K562 (cell line): ENCODE results near the gene NECAB3. TPM values are rescaled to one million over a fixed set of nuclear protein-coding genes. Genes with fewer than 3 reads are reported as not detected.

Source experiments
- BDP1 ChIP-seq: IDR thresholded peaks from 3 replicates; pipeline ENCODE4 v1.6.1; 2011; ENCODE audit not compliant: insufficient read length, insufficient read depth
- CAMTA2 ChIP-seq: fragments of 250-450 bp; sonication (Bioruptor Pico); conservative IDR thresholded peaks from 2 replicates; pipeline ENCODE4 v1.5.1; 2022
- ETV6 ChIP-seq, 3 experiments: fragments of 150-350 bp in 1 of 3; sonication (generic) in 1 of 3; formaldehyde crosslinking in 1 of 3; IDR thresholded peaks; 2 replicates each; pipeline versions ENCODE4 v1.6.1 to v1.8.0; 2014 to 2022; ENCODE audit warnings: borderline replicate concordance in 2 of 3, low read depth in 2 of 3, antibody characterized with exemption in 1 of 3, low read length in 1 of 3, mild to moderate bottlenecking in 1 of 3, missing genetic modification reagents in 1 of 3
- GABPA ChIP-seq: fragments of 200-800 bp; sonication (Bioruptor generic); conservative IDR thresholded peaks from 2 replicates; pipeline ENCODE4 v1.6.1; 2016; ENCODE audit warnings: low read depth, missing genetic modification characterization, missing compliant biosample characterization
- HIVEP1 ChIP-seq: fragments of 250-450 bp; sonication (Bioruptor Pico); IDR thresholded peaks from 2 replicates; pipeline ENCODE4 v1.4.0; 2020; ENCODE audit warnings: mild to moderate bottlenecking
- IRF9 ChIP-seq: fragments of 450-650 bp; IDR thresholded peaks from 2 replicates; pipeline ENCODE4 v1.6.1; 2016; ENCODE audit warnings: missing biosample characterization, missing genetic modification characterization
- JUNB ChIP-seq: fragments of 450-650 bp; formaldehyde crosslinking; conservative IDR thresholded peaks from 2 replicates; pipeline ENCODE4 v1.4.0; 2020; ENCODE audit warnings: mild to moderate bottlenecking
- LEF1 ChIP-seq: fragments of 450-650 bp; IDR thresholded peaks from 2 replicates; pipeline ENCODE4 v1.6.1; 2016; ENCODE audit warnings: mild to moderate bottlenecking
- MYNN ChIP-seq, 2 experiments: sonication (generic); formaldehyde crosslinking in 1 of 2; IDR thresholded peaks; 2 replicates each; pipeline versions ENCODE4 v1.5.0 to v1.6.1; 2016 to 2020; ENCODE audit warnings: antibody characterized with exemption in 1 of 2, missing genetic modification reagents in 1 of 2
- NCOA2 ChIP-seq, 2 experiments: fragments of 450-650 bp; IDR thresholded peaks; 2 replicates each; pipeline ENCODE4 v1.6.1; 2018; ENCODE audit warnings: mild to moderate bottlenecking in 2 of 2, moderate library complexity in 1 of 2; ENCODE audit not compliant: partially characterized antibody in 2 of 2
- NCOR1 ChIP-seq: fragments of 450-650 bp; IDR thresholded peaks from 2 replicates; pipeline ENCODE4 v1.6.1; 2016; ENCODE audit warnings: mild to moderate bottlenecking, moderate library complexity
- NFXL1 ChIP-seq: fragments of 450-650 bp; formaldehyde crosslinking; IDR thresholded peaks from 2 replicates; pipeline ENCODE4 v1.4.0; 2021; ENCODE audit warnings: mild to moderate bottlenecking
- PRMT5 ChIP-seq: sonication (generic); formaldehyde crosslinking; IDR thresholded peaks from 2 replicates; pipeline ENCODE4 v1.5.0; 2020; ENCODE audit warnings: missing genetic modification reagents
- RBM25 ChIP-seq: fragments of 200-400 bp; formaldehyde crosslinking; IDR thresholded peaks from 2 replicates; pipeline ENCODE4 v1.6.1; 2018; ENCODE audit warnings: low read length, low read depth, moderate library complexity; ENCODE audit not compliant: severe bottlenecking
- RCOR1 ChIP-seq, 2 experiments: IDR thresholded peaks; 2 replicates each; pipeline ENCODE4 v1.6.1; 2012; ENCODE audit warnings: low read depth in 2 of 2, low read length in 2 of 2, borderline replicate concordance in 1 of 2, improper control_type of control experiment in 1 of 2
- RFX5 ChIP-seq: IDR thresholded peaks from 2 replicates; pipeline ENCODE4 v1.6.1; 2011; ENCODE audit warnings: low read depth, mild to moderate bottlenecking, improper control_type of control experiment, low read length
- TCFL5 ChIP-seq: fragments of 250-450 bp; sonication (Bioruptor Pico); conservative IDR thresholded peaks from 2 replicates; pipeline ENCODE4 v1.6.1; 2021; ENCODE audit warnings: mild to moderate bottlenecking, moderate library complexity, matching md5 sums
- TEAD4 ChIP-seq, 2 experiments: sonication (generic) in 1 of 2; formaldehyde crosslinking in 1 of 2; IDR thresholded peaks; 2 replicates each; pipeline versions ENCODE4 v1.6.1 to v1.8.0; 2012 to 2022; ENCODE audit warnings: borderline replicate concordance in 1 of 2, inconsistent platforms in 1 of 2, low read length in 1 of 2, mild to moderate bottlenecking in 1 of 2, missing genetic modification reagents in 1 of 2
- THRAP3 ChIP-seq: fragments of 450-650 bp; IDR thresholded peaks from 2 replicates; pipeline ENCODE4 v1.6.1; 2016; ENCODE audit warnings: mild to moderate bottlenecking, inconsistent platforms, borderline replicate concordance
- ZFPM2 ChIP-seq: fragments of 250-450 bp; sonication (Bioruptor Pico); IDR thresholded peaks from 2 replicates; pipeline ENCODE4 v1.5.1; 2022; ENCODE audit warnings: mild to moderate bottlenecking
- ZNF134 ChIP-seq: fragments of 250-450 bp; sonication (Bioruptor Pico); conservative IDR thresholded peaks from 2 replicates; pipeline ENCODE4 v1.4.0; 2020
- ZNF232 ChIP-seq: sonication (generic); formaldehyde crosslinking; IDR thresholded peaks from 2 replicates; pipeline ENCODE4 v1.8.0; 2022; ENCODE audit warnings: mild to moderate bottlenecking, missing genetic modification reagents
- ZNF274 ChIP-seq: IDR thresholded peaks from 2 replicates; pipeline ENCODE4 v1.6.1; 2011; ENCODE audit warnings: low read depth, mild to moderate bottlenecking, low read length, moderate library complexity, borderline replicate concordance
- ZNF785 ChIP-seq: fragments of 250-450 bp; sonication (Bioruptor Pico); IDR thresholded peaks from 2 replicates; pipeline ENCODE4 v1.4.0; 2020; ENCODE audit warnings: mild to moderate bottlenecking
- polyA plus RNA-seq, 8 experiments: library from polyadenylated mRNA; depleted of rRNA in 4 of 8; stranded (reverse) in 5 of 8; unstranded in 3 of 8; fragments of >200 nt; fragmentation: Nextera tagmentation in 2 of 8; fragmentation: Illumina TruSeq in 1 of 8; extraction: Ambion mirVana in 2 of 8; extraction: Trizol in 1 of 8; gene quantifications; 2 replicates each; pipeline versions ENCODE4 v1.2.1 to v1.2.3, GENCODE V29; 2011 to 2014; ENCODE audit warnings: inconsistent platforms in 1 of 8, missing spikeins in 1 of 8
- total RNA-seq, 7 experiments: library from RNA; depleted of rRNA in 6 of 7; stranded (reverse); fragments of >200 nt in 6 of 7; fragmentation: Illumina TruSeq in 2 of 7; extraction: Trizol in 2 of 7; gene quantifications; 2 replicates each; pipeline versions ENCODE4 v1.2.1 to v1.2.3, GENCODE V29; 2011 to 2021; ENCODE audit warnings: low replicate concordance in 1 of 7
- TF ChIP-seq, protein P1 (sequence below): fragments of 450-650 bp; formaldehyde crosslinking; IDR thresholded peaks from 2 replicates; pipeline ENCODE4 v1.4.0; 2020; ENCODE audit warnings: mild to moderate bottlenecking, mixed read lengths
- TF ChIP-seq, protein P2 (sequence below): sonication (generic); formaldehyde crosslinking; IDR thresholded peaks from 2 replicates; pipeline ENCODE4 v1.8.1; 2022; ENCODE audit warnings: missing genetic modification reagents

NECAB3 gene
- total and polyA plus RNA-seq, 9 of the 15 experiments (the other 6 are each of a cell fraction or from before 2014, with no cell fraction given): 0.94 to 63.3 (median 31.5) TPM

DNA sequence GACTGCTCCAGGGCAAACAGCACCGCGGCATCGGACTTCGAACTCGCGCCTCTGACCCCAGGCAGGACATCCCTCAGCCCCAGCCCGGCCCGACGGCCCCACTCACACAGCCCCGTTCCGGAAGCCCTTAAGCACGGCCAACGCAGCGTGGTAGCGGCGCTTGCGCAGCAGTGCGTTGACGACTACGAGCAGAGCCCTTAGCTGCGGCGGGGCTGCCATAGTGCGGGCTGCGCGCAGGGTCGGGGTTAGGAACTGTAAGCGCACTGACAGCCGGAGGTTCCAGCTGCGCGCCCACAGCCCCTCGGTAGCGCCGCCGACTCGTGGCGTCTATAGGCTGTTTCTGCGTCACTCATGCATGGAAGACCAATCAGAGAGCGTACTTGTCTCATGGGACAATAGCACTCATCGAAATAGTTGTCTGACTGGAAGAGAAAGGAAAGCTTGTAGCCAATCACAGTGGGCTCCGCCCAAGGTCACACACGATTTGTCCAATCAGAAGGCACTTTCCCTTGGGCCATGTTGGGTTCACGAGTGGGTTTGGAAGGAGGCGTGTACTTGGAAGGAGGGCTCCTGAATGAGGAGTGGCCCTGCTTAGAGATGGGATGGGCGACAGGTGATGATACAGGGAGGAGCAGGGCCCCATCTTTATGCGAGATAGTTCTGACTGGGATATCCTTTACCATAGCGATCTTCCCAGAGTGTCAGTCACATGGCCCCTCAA, 45.9 kb upstream of the NECAB3 start, which contains the start of gene PXMP4 (continued):
- TF ChIP-seq IRF9 (no peak), BDP1 (no peak), ETV6 (IDR thresholded peaks at IDR 0.05; ENCODE audit: borderline replicate concordance in 1 of 2, low read depth in 2 of 2, low read length in 1 of 2) (no peak), ETV6 (CRISPR knock-in tag; IDR thresholded peaks at IDR 0.05; ENCODE audit: borderline replicate concordance) (no peak), CAMTA2 (CRISPR knock-in tag) (no peak), ZFPM2 (CRISPR knock-in tag) (no peak), RBM25 (peak; percentile 95), TCFL5 (CRISPR knock-in tag) (no peak), HIVEP1 (no peak), JUNB (CRISPR knock-in tag) (no peak), ZNF134 (CRISPR knock-in tag) (no peak), NFXL1 (CRISPR knock-in tag) (no peak), THRAP3 (no peak), ZNF232 (CRISPR knock-in tag) (no peak; the same call in 1 of the 2 replicates), NCOA2 (IDR thresholded peaks at IDR 0.05; ENCODE audit: partially characterized antibody in 2 of 2) (no peak), ZNF274 (no peak), NCOR1 (no peak), MYNN (IDR thresholded peaks at IDR 0.05) (no peak), MYNN (CRISPR knock-in tag; IDR thresholded peaks at IDR 0.05) (no peak), GABPA (tag) (0 out of 2 replicates have a peak, but pooled peaks have one; percentile 29), RFX5 (no peak), LEF1 (no peak), TEAD4 (IDR thresholded peaks at IDR 0.05; ENCODE audit: low read length) (no peak), TEAD4 (CRISPR knock-in tag; IDR thresholded peaks at IDR 0.05; ENCODE audit: borderline replicate concordance) (no peak), RCOR1 (IDR thresholded peaks at IDR 0.05; ENCODE audit: borderline replicate concordance in 1 of 2, low read depth in 2 of 2, low read length in 2 of 2) (peak in 1 of 2 experiments; percentile 20; a peak in 1 of 4 replicates), PRMT5 (CRISPR knock-in tag) (no peak), ZNF785 (CRISPR knock-in tag) (no peak)
- TF ChIP-seq, protein P1, sequence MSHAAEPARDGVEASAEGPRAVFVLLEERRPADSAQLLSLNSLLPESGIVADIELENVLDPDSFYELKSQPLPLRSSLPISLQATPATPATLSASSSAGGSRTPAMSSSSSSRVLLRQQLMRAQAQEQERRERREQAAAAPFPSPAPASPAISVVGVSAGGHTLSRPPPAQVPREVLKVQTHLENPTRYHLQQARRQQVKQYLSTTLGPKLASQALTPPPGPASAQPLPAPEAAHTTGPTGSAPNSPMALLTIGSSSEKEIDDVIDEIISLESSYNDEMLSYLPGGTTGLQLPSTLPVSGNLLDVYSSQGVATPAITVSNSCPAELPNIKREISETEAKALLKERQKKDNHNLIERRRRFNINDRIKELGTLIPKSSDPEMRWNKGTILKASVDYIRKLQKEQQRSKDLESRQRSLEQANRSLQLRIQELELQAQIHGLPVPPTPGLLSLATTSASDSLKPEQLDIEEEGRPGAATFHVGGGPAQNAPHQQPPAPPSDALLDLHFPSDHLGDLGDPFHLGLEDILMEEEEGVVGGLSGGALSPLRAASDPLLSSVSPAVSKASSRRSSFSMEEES: no peak
- TF ChIP-seq, protein P2, sequence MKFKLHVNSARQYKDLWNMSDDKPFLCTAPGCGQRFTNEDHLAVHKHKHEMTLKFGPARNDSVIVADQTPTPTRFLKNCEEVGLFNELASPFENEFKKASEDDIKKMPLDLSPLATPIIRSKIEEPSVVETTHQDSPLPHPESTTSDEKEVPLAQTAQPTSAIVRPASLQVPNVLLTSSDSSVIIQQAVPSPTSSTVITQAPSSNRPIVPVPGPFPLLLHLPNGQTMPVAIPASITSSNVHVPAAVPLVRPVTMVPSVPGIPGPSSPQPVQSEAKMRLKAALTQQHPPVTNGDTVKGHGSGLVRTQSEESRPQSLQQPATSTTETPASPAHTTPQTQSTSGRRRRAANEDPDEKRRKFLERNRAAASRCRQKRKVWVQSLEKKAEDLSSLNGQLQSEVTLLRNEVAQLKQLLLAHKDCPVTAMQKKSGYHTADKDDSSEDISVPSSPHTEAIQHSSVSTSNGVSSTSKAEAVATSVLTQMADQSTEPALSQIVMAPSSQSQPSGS (CRISPR knock-in tag): no peak
